GM21367 (cell line): ENCODE measurements around the gene NUDT17.
"Not testable (repeated sequence)": the region's sequence is repeated elsewhere in the genome, so short reads cannot be mapped to it uniquely, and the experiment has no call there.

Source experiments
- ATAC-seq: cut with Tn5 transposase; IDR thresholded peaks from one replicate; pipeline ENCODE4 v1.9.1; 2021; ENCODE audit not compliant: unreplicated experiment

NUDT17 gene, protein sequence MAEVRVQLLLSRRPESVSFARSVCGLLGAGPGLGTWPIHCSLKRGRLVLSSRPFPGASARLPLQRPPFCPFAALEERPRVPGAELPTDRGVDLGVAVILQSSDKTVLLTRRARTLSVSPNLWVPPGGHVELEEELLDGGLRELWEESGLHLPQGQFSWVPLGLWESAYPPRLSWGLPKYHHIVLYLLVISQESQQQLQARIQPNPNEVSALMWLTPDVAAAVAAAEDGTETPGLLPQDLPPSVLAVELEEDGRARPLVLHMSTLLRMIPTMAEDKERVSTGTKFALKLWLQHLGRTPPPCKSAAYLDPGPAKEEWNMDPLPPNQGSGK

GRCh38 chr1:145845514-145846161, at the start of gene NUDT17:
TSS of gene NUDT17 (plus strand) at chr1:145845630. CDS start at chr1:145845641, 11 bp downstream.
- ATAC-seq = no peak

GRCh38 chr1:145796753-145797152, 48.7 kb upstream of the NUDT17 start:
- ATAC-seq = no peak

- ATAC-seq = no peak
These were observed 45.6 kb upstream of the NUDT17 start for GRCh38 chr1:145799806-145800205.

- no peak for ATAC-seq
These were observed 41.0 kb upstream of the NUDT17 start for GRCh38 chr1:145804235-145805045.

- ATAC-seq = no peak
These were observed 40.4 kb upstream of the NUDT17 start for GRCh38 chr1:145805057-145805456.

DNA sequence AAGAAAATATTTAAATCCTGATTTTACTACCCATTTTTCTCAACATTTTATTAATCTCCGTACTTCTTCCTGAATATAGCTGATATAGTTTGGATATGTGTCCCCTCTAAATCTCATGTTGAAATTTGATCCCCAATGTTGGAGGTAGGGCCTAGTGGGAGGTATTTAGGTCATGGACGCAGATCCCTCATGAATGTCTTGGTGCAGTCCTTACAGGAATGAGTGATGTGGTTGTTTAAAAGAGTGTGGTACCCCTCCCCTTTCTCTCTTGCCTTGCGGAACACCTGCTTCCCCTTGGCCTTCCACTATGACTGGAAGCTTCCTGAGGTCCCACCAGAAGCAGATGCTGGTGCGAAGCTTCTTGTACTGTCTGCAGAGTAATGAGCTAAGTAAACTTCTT, 39.0 kb upstream of the NUDT17 start:
- ATAC-seq = no peak

- no peak for ATAC-seq
These were observed 38.6 kb upstream of the NUDT17 start for GRCh38 chr1:145806844-145807243.

GRCh38 chr1:145812977-145813810, 32.2 kb upstream of the NUDT17 start:
- not testable (repeated sequence) for ATAC-seq

DNA sequence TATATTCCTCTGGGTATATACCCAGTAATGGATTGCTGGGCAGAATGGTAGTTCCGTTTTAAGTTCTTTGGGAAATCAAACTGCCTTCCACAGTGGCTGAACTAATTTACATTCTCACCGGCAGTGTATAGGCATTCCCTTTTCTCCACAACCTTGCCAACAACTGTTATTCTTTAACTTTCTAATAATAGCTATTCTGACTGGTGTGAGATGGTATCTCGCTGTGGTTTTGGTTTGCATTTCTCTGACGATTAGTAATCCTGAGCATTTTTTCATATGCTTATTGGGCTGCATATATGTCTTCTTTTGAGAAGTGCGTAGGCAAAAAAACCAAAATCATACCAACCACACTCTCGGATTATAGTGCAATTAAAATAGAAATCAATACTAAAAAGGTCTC, 27.3 kb upstream of the NUDT17 start:
- not testable (repeated sequence) for ATAC-seq

DNA sequence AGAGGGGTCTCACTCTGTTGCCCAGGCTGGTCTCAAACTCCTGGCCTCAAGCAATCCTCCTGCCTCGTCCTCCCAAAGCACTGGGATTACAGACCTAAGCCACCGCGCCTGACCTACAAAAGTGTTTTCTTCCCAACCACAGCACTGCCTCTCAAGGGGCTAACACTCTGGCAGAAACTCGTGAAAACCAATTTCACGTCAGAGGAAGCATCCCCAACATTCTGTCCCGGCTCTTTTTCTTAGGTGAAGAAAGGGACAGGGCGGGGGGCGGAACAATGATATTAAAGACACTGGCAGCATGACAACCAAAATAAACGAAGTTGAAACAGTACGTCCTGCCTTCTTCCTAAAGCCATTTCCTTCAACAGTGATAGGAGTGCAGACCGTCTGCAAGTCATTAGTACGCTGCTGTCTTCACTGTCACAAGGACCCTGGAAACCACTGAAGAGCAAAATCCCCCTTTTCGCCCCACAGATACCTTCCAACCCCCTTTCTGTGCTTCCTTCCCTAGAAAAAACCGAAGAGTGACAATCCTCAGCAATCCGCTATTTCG, 22.6 kb upstream of the NUDT17 start:
- ATAC-seq = not testable (repeated sequence)

DNA sequence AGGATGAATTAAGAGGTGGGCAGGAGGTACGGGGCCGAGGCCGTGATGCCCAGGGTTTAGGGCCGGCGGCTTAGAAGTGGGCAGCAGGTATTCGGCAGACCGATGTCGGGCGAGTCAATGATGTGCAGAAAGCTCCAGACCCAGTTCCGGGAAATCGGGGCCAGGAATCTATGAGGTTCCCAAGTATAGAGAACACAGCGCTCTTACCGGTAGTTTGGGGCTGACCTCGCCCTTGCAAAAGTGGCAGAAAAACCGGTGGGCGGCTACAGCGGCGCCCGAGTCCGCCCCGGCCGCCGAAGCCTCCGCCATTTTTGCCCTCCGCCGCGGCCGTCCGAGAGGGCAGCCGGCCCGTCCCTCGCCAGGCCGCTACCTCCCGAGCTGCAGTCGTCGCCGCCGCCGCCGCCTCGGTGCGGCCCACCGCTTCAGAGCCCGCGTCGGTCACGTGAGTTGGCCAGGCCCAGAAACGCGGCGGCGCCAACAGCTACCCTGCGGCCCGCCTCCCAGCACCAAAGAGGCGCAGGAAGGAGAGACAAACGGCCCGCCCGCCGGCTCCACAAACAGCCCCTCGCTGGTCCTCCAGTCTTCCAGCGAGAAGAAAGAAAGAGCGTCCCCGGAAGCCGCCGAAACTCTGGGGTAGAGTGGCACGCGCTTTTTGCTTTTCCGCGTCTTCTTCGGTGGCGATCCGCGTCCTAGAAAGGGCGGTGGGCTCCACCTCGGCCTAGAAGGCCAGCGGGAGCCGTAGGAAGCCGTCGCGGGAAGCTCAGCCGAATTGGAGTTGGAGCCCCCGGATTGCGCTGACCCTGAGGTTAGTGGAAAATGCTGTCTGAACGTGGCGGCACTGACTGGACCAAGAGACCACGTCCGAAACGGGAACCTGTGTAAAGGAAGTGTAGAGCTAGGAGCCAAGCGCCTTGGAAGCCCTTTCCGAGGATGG, 21.6 kb upstream of the NUDT17 start, which contains the start of the genes POLR3C and RNF115:
TSS of gene POLR3C (plus strand) at position 636 of the 934 bp plus-strand sequence. CDS start 1,577 bp downstream, outside the sequence.
TSS of gene RNF115 (minus strand) at position 531 of the 934 bp plus-strand sequence. CDS start at position 309, 222 bp downstream.
- ATAC-seq = peak; percentile 59

DNA sequence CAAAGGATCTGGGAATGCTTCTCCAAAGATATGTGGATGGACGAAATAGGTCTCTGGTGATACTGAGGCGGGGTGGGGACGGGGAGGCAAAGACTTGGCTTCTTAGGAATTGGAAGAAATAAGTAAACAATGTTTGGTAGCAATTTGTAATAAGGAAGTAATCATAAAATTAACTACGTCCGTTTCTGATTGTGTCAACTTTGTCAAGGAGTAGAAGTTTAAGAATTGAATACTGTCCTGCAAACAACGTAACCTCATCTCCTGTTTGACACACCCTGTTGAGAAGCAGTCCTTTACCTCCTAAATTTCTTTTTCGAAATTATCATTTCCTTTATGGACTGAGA, 21.0 kb upstream of the NUDT17 start:
- no peak for ATAC-seq

GRCh38 chr1:145826030-145826429, 19.4 kb upstream of the NUDT17 start:
- no peak for ATAC-seq

DNA sequence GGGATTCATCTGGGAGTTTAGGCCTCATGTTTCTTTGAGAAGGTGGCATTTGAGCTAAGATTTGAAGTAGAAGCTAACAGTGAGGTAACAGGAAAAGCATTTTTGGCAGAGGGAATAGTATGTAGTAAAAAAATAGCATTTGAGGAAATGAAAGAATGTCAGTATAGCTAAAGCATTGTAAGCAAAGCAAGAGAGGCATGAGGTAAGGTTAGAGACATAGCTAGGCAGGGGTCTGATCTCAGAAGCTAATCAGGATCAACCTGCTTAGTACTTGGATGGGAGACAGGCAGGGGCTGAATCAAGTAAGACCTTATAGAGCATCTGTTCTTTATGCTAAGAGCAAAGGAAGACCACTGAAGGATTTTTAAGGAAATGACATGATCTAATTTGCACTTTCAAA, 17.5 kb upstream of the NUDT17 start:
- ATAC-seq = no peak

- no peak for ATAC-seq
These were observed 16.9 kb upstream of the NUDT17 start for GRCh38 chr1:145828367-145829026.

DNA sequence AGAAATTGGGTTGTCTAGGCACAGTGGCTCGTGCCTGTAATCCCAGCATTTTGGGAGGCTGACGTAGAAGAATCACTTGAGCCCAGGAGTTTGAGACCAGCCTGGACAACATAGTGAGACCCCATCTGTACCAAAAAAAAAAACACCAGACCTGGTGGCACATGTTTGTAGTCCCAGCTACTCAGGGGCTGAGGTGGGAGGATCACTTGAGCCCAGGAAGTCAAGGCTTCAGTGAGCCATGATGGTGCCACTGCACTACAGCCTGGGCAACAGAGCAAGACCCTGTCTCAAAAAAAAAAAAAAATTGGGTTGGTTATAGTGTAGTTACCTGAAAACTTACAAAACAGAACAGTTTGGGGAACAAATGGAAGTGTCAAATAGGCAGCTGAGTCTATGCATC, 14.6 kb upstream of the NUDT17 start:
- ATAC-seq = not testable (repeated sequence)

GRCh38 chr1:145837656-145838055, 7.8 kb upstream of the NUDT17 start:
- ATAC-seq = no peak

DNA sequence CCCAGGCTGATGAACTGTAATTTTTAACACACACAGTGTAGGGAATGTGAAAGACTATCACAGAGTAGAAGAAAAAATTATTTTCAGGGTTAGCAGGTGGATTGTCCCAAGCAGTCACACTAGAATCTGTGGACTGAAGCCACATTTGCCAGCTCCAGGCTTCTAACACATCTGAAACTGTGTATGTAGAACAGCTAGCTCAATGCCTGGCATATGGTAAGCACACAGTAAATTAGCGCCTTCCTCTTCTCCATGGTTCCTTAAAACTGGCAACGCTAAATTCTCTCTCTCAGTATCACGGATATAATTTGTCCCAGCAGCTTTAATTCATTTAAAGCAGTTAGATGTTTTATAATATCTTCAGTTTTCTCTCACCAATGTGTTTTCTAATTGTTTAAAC, 2.4 kb upstream of the NUDT17 start:
- no peak for ATAC-seq

GRCh38 chr1:145845144-145845513, 301 bp upstream of the NUDT17 start:
- ATAC-seq = no peak
